ENCODE measurements around the gene IL17RD.

The IL17RD gene

DNA sequence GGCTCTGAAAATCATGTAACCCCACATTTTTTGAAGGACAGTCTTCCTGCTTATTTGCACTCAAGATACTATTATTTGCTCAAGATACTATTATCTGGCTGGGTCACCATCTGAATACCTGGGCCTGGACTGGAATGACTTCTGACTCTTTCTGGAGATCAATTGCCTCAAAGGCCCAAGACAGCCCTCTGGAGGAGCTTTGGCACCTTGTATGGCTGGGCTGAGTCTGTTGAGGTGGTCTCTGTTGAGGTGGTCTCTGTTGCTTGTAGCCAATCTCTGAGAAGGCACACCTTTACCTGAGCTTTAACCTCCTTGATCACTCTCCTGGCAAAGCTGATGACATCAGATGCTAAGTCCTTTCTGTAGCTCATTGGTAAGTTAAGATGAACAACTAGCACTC, 71.7 kb downstream of the IL17RD start:
- TF ChIP-seq, protein P1, sequence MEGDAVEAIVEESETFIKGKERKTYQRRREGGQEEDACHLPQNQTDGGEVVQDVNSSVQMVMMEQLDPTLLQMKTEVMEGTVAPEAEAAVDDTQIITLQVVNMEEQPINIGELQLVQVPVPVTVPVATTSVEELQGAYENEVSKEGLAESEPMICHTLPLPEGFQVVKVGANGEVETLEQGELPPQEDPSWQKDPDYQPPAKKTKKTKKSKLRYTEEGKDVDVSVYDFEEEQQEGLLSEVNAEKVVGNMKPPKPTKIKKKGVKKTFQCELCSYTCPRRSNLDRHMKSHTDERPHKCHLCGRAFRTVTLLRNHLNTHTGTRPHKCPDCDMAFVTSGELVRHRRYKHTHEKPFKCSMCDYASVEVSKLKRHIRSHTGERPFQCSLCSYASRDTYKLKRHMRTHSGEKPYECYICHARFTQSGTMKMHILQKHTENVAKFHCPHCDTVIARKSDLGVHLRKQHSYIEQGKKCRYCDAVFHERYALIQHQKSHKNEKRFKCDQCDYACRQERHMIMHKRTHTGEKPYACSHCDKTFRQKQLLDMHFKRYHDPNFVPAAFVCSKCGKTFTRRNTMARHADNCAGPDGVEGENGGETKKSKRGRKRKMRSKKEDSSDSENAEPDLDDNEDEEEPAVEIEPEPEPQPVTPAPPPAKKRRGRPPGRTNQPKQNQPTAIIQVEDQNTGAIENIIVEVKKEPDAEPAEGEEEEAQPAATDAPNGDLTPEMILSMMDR (IDR thresholded peaks at IDR 0.05; ENCODE audit: extremely low read depth, insufficient read depth, missing control alignments), result peak; percentile 11
- in situ Hi-C loops (cut with MboI; ENCODE audit: low pct_unique_long_range_greater_than_20kb, low sequenced_read_pairs, unreplicated experiment), result no loop called here
- DNase-seq (ENCODE audit: low spot score), result no peak

GRCh38 chr3:57091521-57092273, 73.5 kb downstream of the IL17RD start:
- in situ Hi-C loops (cut with MboI; ENCODE audit: low pct_unique_long_range_greater_than_20kb, low sequenced_read_pairs, unreplicated experiment), result no loop called here
- no peak for DNase-seq (ENCODE audit: low spot score)
- TF ChIP-seq, protein P1 (IDR thresholded peaks at IDR 0.05; ENCODE audit: extremely low read depth, insufficient read depth, missing control alignments), result no peak

DNA sequence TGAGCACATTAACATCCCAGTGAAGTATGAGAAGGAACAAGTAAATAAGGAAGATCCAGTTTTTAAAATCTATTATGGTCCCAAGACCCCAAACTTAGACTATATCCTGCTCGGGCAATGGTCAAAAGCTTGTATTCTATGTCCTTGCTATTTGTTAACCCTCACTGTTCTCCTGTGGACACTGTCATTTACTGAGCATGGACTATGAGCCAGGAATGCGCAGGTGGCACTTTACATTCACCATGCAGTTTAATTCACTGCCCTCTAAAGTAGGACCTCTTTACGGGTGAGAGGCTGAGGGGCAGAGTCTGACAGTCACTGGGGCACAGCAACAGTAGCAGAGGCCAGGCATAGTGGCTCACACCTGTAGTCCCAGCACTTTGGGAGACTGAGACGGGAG, 76.1 kb downstream of the IL17RD start:
- TF ChIP-seq, protein P1 (IDR thresholded peaks at IDR 0.05; ENCODE audit: extremely low read depth, insufficient read depth, missing control alignments), result no peak
- in situ Hi-C loops (cut with MboI; ENCODE audit: low pct_unique_long_range_greater_than_20kb, low sequenced_read_pairs, unreplicated experiment), result loop anchor here (10.0 kb wide), 1 partner anchor 74 kb away; no protein-coding TSS in a partner anchor
- no peak for DNase-seq (ENCODE audit: low spot score)

DNA sequence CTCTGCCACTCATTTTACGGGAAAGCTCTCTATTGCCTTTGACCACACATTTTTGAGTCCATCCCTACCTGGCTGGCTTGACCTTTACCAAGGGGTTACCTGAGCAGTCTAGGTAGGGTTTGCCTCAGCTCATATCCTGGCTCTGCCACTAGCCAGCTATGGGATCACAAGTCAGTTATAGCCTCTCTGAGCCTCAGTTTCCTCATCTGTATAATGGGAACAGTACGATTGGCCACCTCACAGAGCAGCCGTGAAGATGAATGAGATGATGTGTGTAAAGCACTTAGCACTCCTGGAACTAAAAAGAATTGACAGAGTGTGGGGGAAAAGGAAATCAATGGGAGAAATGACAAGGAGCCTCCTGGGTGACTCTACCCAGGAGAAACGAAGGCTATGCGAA, 76.7 kb downstream of the IL17RD start:
- in situ Hi-C loops (cut with MboI; ENCODE audit: low pct_unique_long_range_greater_than_20kb, low sequenced_read_pairs, unreplicated experiment), result loop anchor here (10.0 kb wide), 1 partner anchor 74 kb away; no protein-coding TSS in a partner anchor
- TF ChIP-seq, protein P1 (IDR thresholded peaks at IDR 0.05; ENCODE audit: extremely low read depth, insufficient read depth, missing control alignments), result no peak
- no peak for DNase-seq (ENCODE audit: low spot score)

DNA sequence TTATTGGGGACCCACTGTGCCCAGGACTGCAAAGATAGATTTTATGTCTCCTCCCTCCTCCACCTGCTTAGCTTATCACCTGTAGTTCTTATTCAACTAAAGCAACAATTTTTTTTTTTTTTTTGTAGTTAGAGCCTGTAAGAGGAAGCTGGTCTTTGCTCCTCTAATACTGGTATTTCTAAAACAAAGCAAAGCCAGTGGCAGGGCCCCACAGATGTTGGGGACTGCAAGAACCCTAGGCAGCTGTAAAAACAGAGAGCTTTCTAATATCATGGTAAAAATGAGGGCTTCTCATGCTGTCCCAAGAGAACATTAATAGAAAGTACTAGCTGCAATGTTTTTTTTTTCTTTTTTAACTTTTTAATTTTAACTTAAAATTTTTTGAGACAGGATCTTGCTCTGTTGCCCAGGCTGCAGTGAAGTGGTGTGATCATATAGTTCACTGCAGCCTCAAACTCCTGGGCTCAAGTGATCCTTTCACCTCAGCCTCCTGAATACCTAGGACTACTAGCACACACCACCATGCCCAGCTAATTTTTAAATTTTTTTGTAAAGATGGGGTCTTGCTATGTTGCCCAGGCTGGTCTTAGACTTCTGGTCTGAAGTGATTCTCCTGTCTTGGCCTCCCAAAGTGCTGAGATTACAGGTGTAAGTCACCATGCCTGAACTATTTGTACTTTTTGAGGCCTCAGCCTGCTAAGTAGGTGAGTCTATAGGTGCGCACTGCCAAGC, 77.6 kb downstream of the IL17RD start:
- TF ChIP-seq, protein P1 (IDR thresholded peaks at IDR 0.05; ENCODE audit: extremely low read depth, insufficient read depth, missing control alignments), result no peak
- in situ Hi-C loops (cut with MboI; ENCODE audit: low pct_unique_long_range_greater_than_20kb, low sequenced_read_pairs, unreplicated experiment), result loop anchor here (10.0 kb wide), 1 partner anchor 73 kb away; no protein-coding TSS in a partner anchor
- no peak for DNase-seq (ENCODE audit: low spot score)

DNA sequence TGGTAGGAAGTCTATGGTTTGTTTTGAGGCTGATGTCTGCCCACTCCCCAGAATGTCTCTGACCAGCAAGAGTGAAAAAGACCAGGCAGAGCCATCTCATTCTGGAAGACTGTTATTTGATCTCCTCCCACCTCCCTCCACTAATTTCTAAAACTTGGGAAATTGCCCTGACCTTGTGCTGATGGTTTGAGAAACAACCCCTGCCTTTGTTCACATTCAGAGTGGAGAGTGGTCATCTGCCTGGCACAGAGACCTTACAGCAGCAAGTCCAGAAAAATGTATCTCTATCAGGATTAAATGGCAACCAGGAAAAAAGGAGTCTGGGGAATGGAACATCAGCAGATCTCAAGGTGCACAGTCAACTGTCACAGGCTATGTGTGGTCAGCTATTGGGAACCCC, 79.0 kb downstream of the IL17RD start:
- in situ Hi-C loops (cut with MboI; ENCODE audit: low pct_unique_long_range_greater_than_20kb, low sequenced_read_pairs, unreplicated experiment), result loop anchor here (10.0 kb wide), 1 partner anchor 71 kb away; no protein-coding TSS in a partner anchor
- TF ChIP-seq, protein P1 (IDR thresholded peaks at IDR 0.05; ENCODE audit: extremely low read depth, insufficient read depth, missing control alignments), result no peak
- DNase-seq (ENCODE audit: low spot score), result no peak

Data from GM13977 (cell line).